Breast epithelium (tissue), 3 donors: Measurements from ENCODE around the gene ASTN1.

Experiments used
- CTCF ChIP-seq, 3 donors: fragments of 450-650 bp; IDR thresholded peaks; one replicate each; pipeline ENCODE4 v1.5.1; 2016 to 2017; ENCODE audit warnings: antibody characterized with exemption in 3 of 3, mild to moderate bottlenecking in 3 of 3, moderate library complexity in 3 of 3
- POLR2A ChIP-seq: fragments of 450-650 bp; IDR thresholded peaks from one replicate; pipeline ENCODE4 v1.6.1; 2016; ENCODE audit warnings: antibody characterized with exemption, mild to moderate bottlenecking, moderate library complexity

- TF ChIP-seq CTCF (IDR thresholded peaks at IDR 0.05) (no peak), POLR2A (no peak)
Measured at GRCh38 chr1:176854758-176855745, 309.5 kb downstream of the ASTN1 start.
